SU-DHL-6 (cell line): ENCODE measurements around the gene GATM.

Source experiments
- H2AFZ ChIP-seq: fragments of 200-600 bp; sonication (generic); 2 replicates; pipeline ENCODE4 v1.6.1; 2014; ENCODE audit warnings: low read depth, mild to moderate bottlenecking, moderate library complexity, mixed read lengths, antibody characterized with exemption, low read length; ENCODE audit not compliant: severe bottlenecking
- H3F3A ChIP-seq: fragments of 200-600 bp; shearing (Covaris generic); 2 replicates; pipeline ENCODE4 v1.6.0; 2016; ENCODE audit warnings: antibody characterized with exemption, mild to moderate bottlenecking; ENCODE audit not compliant: insufficient read depth
- H3K27ac ChIP-seq: fragments of 200-600 bp; sonication (generic); 2 replicates; pipeline ENCODE4 v1.5.1; 2016; ENCODE audit warnings: low read depth, mild to moderate bottlenecking, low read length, moderate library complexity, mixed read lengths
- H3K27me3 ChIP-seq: fragments of 200-600 bp; sonication (generic), shearing (Covaris generic); 2 replicates; pipeline ENCODE4 v1.6.0; 2014; ENCODE audit warnings: mild to moderate bottlenecking, low read length
- H3K36me3 ChIP-seq: fragments of 200-600 bp; sonication (generic); 2 replicates; pipeline ENCODE4 v1.6.1; 2014; ENCODE audit warnings: mild to moderate bottlenecking, low read length, mixed read lengths
- H3K4me2 ChIP-seq: fragments of 300-600, 200-600 bp; shearing (Covaris generic), sonication (generic); 2 replicates; pipeline ENCODE4 v1.6.0; 2014; ENCODE audit warnings: low read length, low read depth, mild to moderate bottlenecking; ENCODE audit not compliant: poor library complexity, severe bottlenecking
- H3K4me3 ChIP-seq: fragments of 200-600 bp; sonication (generic); 2 replicates; pipeline ENCODE4 v1.5.1; 2014; ENCODE audit warnings: antibody characterized with exemption, low read length, mild to moderate bottlenecking, mixed read lengths; ENCODE audit not compliant: insufficient read depth, poor library complexity, severe bottlenecking
- H3K79me2 ChIP-seq: fragments of 200-600 bp; sonication (generic); 2 replicates; pipeline ENCODE4 v1.6.1; 2014; ENCODE audit warnings: mild to moderate bottlenecking, low read length, moderate library complexity; ENCODE audit not compliant: insufficient read depth
- H3K9ac ChIP-seq: fragments of 200-600 bp; sonication (generic); 2 replicates; pipeline ENCODE4 v1.7.0; 2014; ENCODE audit warnings: mild to moderate bottlenecking, low read length
- H3K9me2 ChIP-seq: fragments of 200-600 bp; sonication (generic); replicated peaks from 2 replicates; pipeline ENCODE4 v1.6.1; 2014; ENCODE audit warnings: low read length; ENCODE audit not compliant: insufficient read depth
- H3K9me3 ChIP-seq: fragments of 200-600 bp; sonication (generic); 2 replicates; pipeline ENCODE4 v1.6.1; 2014; ENCODE audit warnings: low read length, mixed read lengths; ENCODE audit not compliant: insufficient read depth
- H4K20me1 ChIP-seq: fragments of 200-600 bp; sonication (generic); 2 replicates; pipeline ENCODE4 v1.6.1; 2014; ENCODE audit warnings: low read depth, mild to moderate bottlenecking, antibody characterized with exemption, low read length, moderate library complexity, mixed read lengths
- CTCF ChIP-seq: fragments of 200-600 bp; sonication (generic); IDR thresholded peaks from one replicate; pipeline ENCODE4 v1.5.1; 2017; ENCODE audit warnings: antibody characterized with exemption, mild to moderate bottlenecking, low read length, moderate library complexity; ENCODE audit not compliant: insufficient read depth, poor library complexity, severe bottlenecking
- EZH2phosphoT487 ChIP-seq: fragments of 200-600 bp; sonication (generic), shearing (Covaris generic); conservative IDR thresholded peaks from 2 replicates; pipeline ENCODE4 v1.6.1; 2018; ENCODE audit warnings: mild to moderate bottlenecking, antibody characterized with exemption, low read length, moderate library complexity, mixed read lengths

The GATM gene

GRCh38 chr15:45351227-45351626 is 27.1 kb downstream of the GATM start:
- no peak overlapping the region for H3K27ac ChIP-seq
- H3K4me3 ChIP-seq = no peak overlapping the region
- no peaks in the 10 kb centered on the region for H3K27me3 ChIP-seq
- no peak overlapping the region for H3K9ac ChIP-seq
- H3K9me3 ChIP-seq = no peaks in the 10 kb centered on the region
- H3K4me2 ChIP-seq = no peak overlapping the region
- no peak overlapping the region for H2AFZ ChIP-seq
- H4K20me1 ChIP-seq = no peaks in the 10 kb centered on the region
- no peaks in the 10 kb centered on the region for H3K79me2 ChIP-seq
- no peaks in the 10 kb centered on the region for H3F3A ChIP-seq
- TF ChIP-seq CTCF (no peak), EZH2phosphoT487 (no peak)
- H3K9me2 ChIP-seq = no peaks in the 10 kb centered on the region
- H3K36me3 ChIP-seq = no peaks in the 10 kb centered on the region

- H3K4me2 ChIP-seq = no peak overlapping the region
- H3K27me3 ChIP-seq = no peaks in the 10 kb centered on the region
- no peak overlapping the region for H3K9ac ChIP-seq
- H3K27ac ChIP-seq = no peak overlapping the region
- no peaks in the 10 kb centered on the region for H3K9me2 ChIP-seq
- TF ChIP-seq EZH2phosphoT487 = no peak
- TF ChIP-seq CTCF = no peak
- H3F3A ChIP-seq = no peaks in the 10 kb centered on the region
- no peak overlapping the region for H3K4me3 ChIP-seq
- H2AFZ ChIP-seq = no peak overlapping the region
- H3K36me3 ChIP-seq = no peaks in the 10 kb centered on the region
- no peaks in the 10 kb centered on the region for H3K79me2 ChIP-seq
- H3K9me3 ChIP-seq = no peaks in the 10 kb centered on the region
- H4K20me1 ChIP-seq = no peaks in the 10 kb centered on the region
Measured at GRCh38 chr15:45349623-45350022, 28.7 kb downstream of the GATM start.

GRCh38 chr15:45347989-45348388 is 30.4 kb downstream of the GATM start:
- H3K9me2 ChIP-seq = no peaks in the 10 kb centered on the region
- H3K27me3 ChIP-seq = no peaks in the 10 kb centered on the region
- no peaks in the 10 kb centered on the region for H3K79me2 ChIP-seq
- no peak overlapping the region for H3K9ac ChIP-seq
- TF ChIP-seq CTCF = no peak
- no peak for TF ChIP-seq EZH2phosphoT487
- no peaks in the 10 kb centered on the region for H4K20me1 ChIP-seq
- H3K27ac ChIP-seq = no peak overlapping the region
- no peaks in the 10 kb centered on the region for H3F3A ChIP-seq
- H3K4me2 ChIP-seq = no peak overlapping the region
- no peak overlapping the region for H3K4me3 ChIP-seq
- no peaks in the 10 kb centered on the region for H3K36me3 ChIP-seq
- no peaks in the 10 kb centered on the region for H3K9me3 ChIP-seq
- no peak overlapping the region for H2AFZ ChIP-seq

- no peak overlapping the region for H3K27ac ChIP-seq
- no peak overlapping the region for H3K4me3 ChIP-seq
- H3K36me3 ChIP-seq = no peaks in the 10 kb centered on the region
- no peaks in the 10 kb centered on the region for H3F3A ChIP-seq
- TF ChIP-seq EZH2phosphoT487 (no peak), CTCF (no peak)
- H3K9me2 ChIP-seq = no peaks in the 10 kb centered on the region
- no peaks in the 10 kb centered on the region for H3K9me3 ChIP-seq
- H3K9ac ChIP-seq = no peak overlapping the region
- no peak overlapping the region for H2AFZ ChIP-seq
- H3K27me3 ChIP-seq = no peaks in the 10 kb centered on the region
- no peak overlapping the region for H3K4me2 ChIP-seq
- no peaks in the 10 kb centered on the region for H4K20me1 ChIP-seq
- H3K79me2 ChIP-seq = no peaks in the 10 kb centered on the region
Measured at GRCh38 chr15:45347033-45347432, 31.3 kb downstream of the GATM start.
